H1 (cell line): Measurements from ENCODE around the gene LPP. TPM values are rescaled to one million over a fixed set of nuclear protein-coding genes. Genes with fewer than 3 reads are reported as not detected.

ENCODE experiments used
- CTCF ChIA-PET: fragments of 300-600 bp; sonication (Branson Sonifier 250); formaldehyde crosslinking; loops from one replicate; lab custom pipeline; 2021; ENCODE audit not compliant: partially characterized antibody; lab: Charles Lee
- POLR2A ChIA-PET: fragments of 300-600 bp; sonication (Branson Sonifier 250); formaldehyde crosslinking; loops from one replicate; lab custom pipeline; 2021; ENCODE audit warnings: inconsistent platforms; ENCODE audit not compliant: partially characterized antibody; lab: Charles Lee
- DNase-seq, 2 experiments: peaks; one replicate each; pipeline versions ENCODE4 v3.0.0 to v3.0.0-alpha.2; 2010 to 2022; ENCODE audit warnings: low spot score in 2 of 2, low read depth in 1 of 2, mixed read lengths in 1 of 2
- FAIRE-seq: peaks from 2 replicates; lab custom pipeline; 2011; peaks lifted over from hg19 to GRCh38; lab: Jason Lieb, UNC
- H2AFZ ChIP-seq: 2 replicates; pipeline ENCODE4 v1.8.1; 2012; ENCODE audit warnings: low read length, inconsistent platforms
- H2AK5ac ChIP-seq: 2 replicates; pipeline ENCODE4 v1.6.1; 2013; ENCODE audit warnings: low read depth, low read length
- H2BK120ac ChIP-seq: replicated peaks from 2 replicates; pipeline ENCODE3; 2013; ENCODE audit warnings: low read depth, low read length, inconsistent platforms
- H2BK12ac ChIP-seq: 2 replicates; pipeline ENCODE4 v1.6.1; 2013; ENCODE audit warnings: low read depth, low read length
- H2BK15ac ChIP-seq: 2 replicates; pipeline ENCODE4 v1.6.1; 2013; ENCODE audit warnings: low read length
- H2BK20ac ChIP-seq: 2 replicates; pipeline ENCODE4 v1.6.1; 2013; ENCODE audit warnings: low read length
- H2BK5ac ChIP-seq: 2 replicates; pipeline ENCODE4 v1.6.1; 2013; ENCODE audit warnings: low read depth, low read length
- H3K14ac ChIP-seq: 2 replicates; pipeline ENCODE4 v1.6.1; 2013; ENCODE audit warnings: inconsistent platforms; ENCODE audit not compliant: insufficient read length
- H3K18ac ChIP-seq: 2 replicates; pipeline ENCODE4 v1.6.1; 2013; ENCODE audit warnings: low read length; ENCODE audit errors: extremely low read depth
- H3K23ac ChIP-seq: 2 replicates; pipeline ENCODE4 v1.6.1; 2013; ENCODE audit warnings: inconsistent platforms; ENCODE audit not compliant: insufficient read length
- H3K23me2 ChIP-seq: 2 replicates; pipeline ENCODE4 v1.6.1; 2013; ENCODE audit warnings: low read depth, low read length
- H3K27ac ChIP-seq: 2 replicates; pipeline ENCODE4 v1.6.1; 2011; ENCODE audit warnings: low read depth, low read length, inconsistent platforms
- H3K27me3 ChIP-seq, 4 experiments: replicated peaks in 1 of 4; 1 replicate in 1 of 4; 2 replicates in 3 of 4; pipeline versions ENCODE4 v1.6.1 to v1.8.1; 2011 to 2013; ENCODE audit warnings: low read length in 3 of 4, mild to moderate bottlenecking in 3 of 4, inconsistent platforms in 2 of 4, mixed read lengths in 2 of 4, moderate library complexity in 1 of 4; ENCODE audit not compliant: control insufficient read depth in 3 of 4, insufficient read depth in 3 of 4; ENCODE audit errors: extremely low read depth in 1 of 4
- H3K36me3 ChIP-seq, 4 experiments: 2 replicates each; pipeline versions ENCODE4 v1.6.1 to v1.8.1; 2011 to 2013; ENCODE audit warnings: mild to moderate bottlenecking in 4 of 4, low read length in 3 of 4, moderate library complexity in 2 of 4, control low read depth in 1 of 4, inconsistent platforms in 1 of 4; ENCODE audit not compliant: insufficient read depth in 4 of 4, control insufficient read depth in 2 of 4
- H3K4ac ChIP-seq: replicated peaks from 2 replicates; pipeline ENCODE3; 2013; ENCODE audit warnings: low read length, low read depth, mixed read lengths, inconsistent platforms; ENCODE audit not compliant: insufficient read length
- H3K4me1 ChIP-seq, 4 experiments: replicated peaks in 1 of 4; 1 replicate in 1 of 4; 2 replicates in 3 of 4; pipeline versions ENCODE4 v1.6.1 to v1.8.1; 2011 to 2013; ENCODE audit warnings: low read length in 3 of 4, inconsistent platforms in 2 of 4, mixed read lengths in 1 of 4; ENCODE audit not compliant: insufficient read depth in 4 of 4, control insufficient read depth in 3 of 4
- H3K4me2 ChIP-seq, 2 experiments: 2 replicates each; pipeline versions ENCODE4 v1.6.1 to v1.8.1; 2011 to 2013; ENCODE audit warnings: low read depth in 2 of 2, low read length in 2 of 2, control low read depth in 1 of 2, inconsistent platforms in 1 of 2, mild to moderate bottlenecking in 1 of 2; ENCODE audit not compliant: insufficient read depth in 1 of 2
- H3K4me3 ChIP-seq, 4 experiments: fragments of 200-600, 300-600 bp in 1 of 4; sonication (generic), shearing (Covaris generic), sonication (Bioruptor Twin) in 1 of 4; 2 replicates each; pipeline versions ENCODE4 v1.5.1 to v1.8.1; 2011 to 2016; ENCODE audit warnings: low read length in 4 of 4, low read depth in 3 of 4, control low read depth in 2 of 4, inconsistent platforms in 2 of 4, mild to moderate bottlenecking in 2 of 4, mixed read lengths in 1 of 4, moderate library complexity in 1 of 4; ENCODE audit not compliant: insufficient read depth in 2 of 4; ENCODE audit errors: extremely low read depth in 1 of 4
- H3K56ac ChIP-seq: replicated peaks from 2 replicates; pipeline ENCODE3; 2013; ENCODE audit warnings: low read depth, mild to moderate bottlenecking, mixed read lengths, low read length, inconsistent platforms; ENCODE audit not compliant: insufficient read length
- H3K79me1 ChIP-seq: 2 replicates; pipeline ENCODE4 v1.6.1; 2013; ENCODE audit warnings: low read depth, low read length, control low read depth
- H3K79me2 ChIP-seq, 2 experiments: 2 replicates each; pipeline versions ENCODE4 v1.6.1 to v1.8.1; 2012 to 2013; ENCODE audit warnings: low read length in 2 of 2, mild to moderate bottlenecking in 2 of 2, inconsistent platforms in 1 of 2; ENCODE audit not compliant: insufficient read depth in 2 of 2, control insufficient read depth in 1 of 2
- H3K9ac ChIP-seq, 4 experiments: replicated peaks in 1 of 4; 1 replicate in 1 of 4; 2 replicates in 3 of 4; pipeline versions ENCODE4 v1.6.1 to v1.8.1; 2011 to 2013; ENCODE audit warnings: low read depth in 3 of 4, low read length in 3 of 4, control low read depth in 2 of 4, mild to moderate bottlenecking in 2 of 4, moderate library complexity in 2 of 4, inconsistent platforms in 1 of 4; ENCODE audit errors: extremely low read depth in 1 of 4
- H3K9me3 ChIP-seq, 2 experiments: 2 replicates each; pipeline versions ENCODE4 v1.6.1 to v1.8.1; 2012 to 2013; ENCODE audit warnings: mild to moderate bottlenecking in 2 of 2, moderate library complexity in 2 of 2, control low read depth in 1 of 2, inconsistent platforms in 1 of 2, low read depth in 1 of 2, low read length in 1 of 2, mixed read lengths in 1 of 2; ENCODE audit not compliant: insufficient read depth in 2 of 2
- H4K20me1 ChIP-seq, 2 experiments: replicated peaks in 1 of 2; 2 replicates each; pipeline versions ENCODE3 to v1.8.1; 2011 to 2013; ENCODE audit warnings: inconsistent platforms in 2 of 2, low read length in 2 of 2, mild to moderate bottlenecking in 1 of 2; ENCODE audit not compliant: insufficient read depth in 2 of 2, control insufficient read depth in 1 of 2
- H4K5ac ChIP-seq: 2 replicates; pipeline ENCODE4 v1.6.1; 2013; ENCODE audit warnings: low read length, low read depth, mixed read lengths, inconsistent platforms; ENCODE audit not compliant: insufficient read length
- H4K8ac ChIP-seq: 2 replicates; pipeline ENCODE4 v1.8.0; 2013; ENCODE audit warnings: mild to moderate bottlenecking, moderate library complexity, low read length, inconsistent platforms; ENCODE audit not compliant: insufficient read depth; ENCODE audit errors: extremely low read depth
- H4K91ac ChIP-seq: replicated peaks from 2 replicates; pipeline ENCODE3; 2013; ENCODE audit warnings: low read length, mixed read lengths, inconsistent platforms; ENCODE audit not compliant: insufficient read length
- CBX5 ChIP-seq: fragments of 300-800, 300-1000 bp; sonication (generic); IDR thresholded peaks from 2 replicates; pipeline ENCODE4 v1.7.1; 2016; ENCODE audit warnings: antibody characterized with exemption, low read length, low read depth
- CTCF ChIP-seq, 3 experiments: IDR thresholded peaks; 1 replicate in 2 of 3; 2 replicates in 1 of 3; pipeline versions ENCODE4 v1.5.1 to v1.6.1; 2011; ENCODE audit warnings: low read length in 3 of 3, mild to moderate bottlenecking in 3 of 3, inconsistent platforms in 2 of 3, low read depth in 1 of 3, moderate library complexity in 1 of 3; ENCODE audit not compliant: insufficient read depth in 1 of 3; ENCODE audit errors: control extremely low read depth in 1 of 3
- E2F6 ChIP-seq: IDR thresholded peaks from 2 replicates; pipeline ENCODE4 v1.6.1; 2012; ENCODE audit warnings: inconsistent platforms
- EZH2 ChIP-seq: fragments of 200-600 bp; sonication (generic); IDR thresholded peaks from 2 replicates; pipeline ENCODE4 v1.7.1; 2012; ENCODE audit warnings: low read depth, mild to moderate bottlenecking, moderate library complexity, low read length, inconsistent platforms; ENCODE audit not compliant: severe bottlenecking
- JUN ChIP-seq: IDR thresholded peaks from 2 replicates; pipeline ENCODE4 v1.6.1; 2011; ENCODE audit warnings: low read depth, mild to moderate bottlenecking, improper control_type of control experiment, low read length
- YY1 ChIP-seq: IDR thresholded peaks from 2 replicates; pipeline ENCODE4 v1.6.1; 2011; ENCODE audit warnings: low read depth, mild to moderate bottlenecking, low read length
- WGBS, 2 experiments: shearing (Covaris generic) in 1 of 2; methylation state at CpG; one replicate each; pipeline versions ENCODE4 v1.1.6 to v1.1.7; 2013 to 2015; ENCODE audit warnings: low lambda C conversion rate in 2 of 2, mixed read lengths in 2 of 2, inconsistent platforms in 1 of 2, low coverage in 1 of 2, missing lambda C conversion rate in 1 of 2; ENCODE audit not compliant: insufficient replicate concordance in 2 of 2, insufficient coverage in 1 of 2, insufficient read length in 1 of 2; ENCODE audit errors: extremely low coverage in 1 of 2, missing lambda C conversion rate in 1 of 2; 5-methylcytosine and 5-hydroxymethylcytosine counted together
- polyA plus RNA-seq, 7 experiments: library from polyadenylated mRNA; depleted of rRNA in 3 of 7; stranded (reverse) in 5 of 7; unstranded in 2 of 7; fragments of >200 nt in 5 of 7; fragments of 200-250 nt in 2 of 7; gene quantifications; 1 replicate in 5 of 7; 2 replicates in 1 of 7; 4 replicates in 1 of 7; pipeline versions ENCODE4 v1.2.1 to v1.2.3, GENCODE V29; 2011 to 2013; ENCODE audit warnings: missing spikeins in 2 of 7, mixed read lengths in 2 of 7
- total RNA-seq: library from RNA; stranded (reverse); fragmentation: NEBNext Ultra II Directional; extraction: Animal tissue kit (Norgen Biotek cat#: 25700); gene quantifications from 2 replicates; pipeline ENCODE4 v1.2.1, GENCODE V29; 2021

LPP gene
- total and polyA plus RNA-seq, 2 of the 8 experiments (the other 6 are each of a cell fraction or from before 2014, with no cell fraction given), result 10.0 to 53.3 TPM

GRCh38 chr3:188822004-188822403 is 668.0 kb downstream of the LPP start:
- Histone ChIP-seq H3K9ac (no peak overlapping the region), H3K23ac (no peak overlapping the region), H4K20me1 (no peaks in the 10 kb centered on the region), H3K27me3 (no peaks in the 10 kb centered on the region), H3K4me1 (no peaks in the 10 kb centered on the region), H3K36me3 (no peaks in the 10 kb centered on the region), H2BK5ac (no peak overlapping the region), H2BK12ac (no peak overlapping the region), H3K79me2 (no peaks in the 10 kb centered on the region), H3K14ac (no peak overlapping the region), H2BK15ac (no peak overlapping the region), H4K8ac (no peak overlapping the region), H3K23me2 (no peaks in the 10 kb centered on the region; the same call in 1 of the 2 replicates), H3K79me1 (no peaks in the 10 kb centered on the region), H3K4ac (no peak overlapping the region), H2BK20ac (no peak overlapping the region), H3K9me3 (no peaks in the 10 kb centered on the region), H3K56ac (no peak overlapping the region), H2AK5ac (no peak overlapping the region), H3K27ac (no peak overlapping the region), H3K18ac (no peak overlapping the region), H3K4me3 (no peak overlapping the region), H4K5ac (no peak overlapping the region), H2BK120ac (no peak overlapping the region), H3K4me2 (no peak overlapping the region), H4K91ac (no peak overlapping the region), H2AFZ (no peak overlapping the region)
- no peak for DNase-seq
- ChIA-PET POLR2A (no interaction called here), CTCF (interaction anchor here (0.5 kb wide), 1 partner anchor 157 kb away, joined by 3 read pairs; no protein-coding TSS in a partner anchor)
- TF ChIP-seq CBX5, result no peak
- TF ChIP-seq E2F6, result no peak
- TF ChIP-seq JUN, result no peak
- TF ChIP-seq EZH2, result no peak
- no peak for TF ChIP-seq CTCF (IDR thresholded peaks at IDR 0.05; ENCODE audit: control extremely low read depth in 1 of 3, insufficient read depth in 1 of 3, low read depth in 1 of 3, low read length in 3 of 3)
- TF ChIP-seq YY1, result no peak
- WGBS, 2 experiments, result 88% methylated on average over 4 of the region's 4 CpGs; no CpG with 5 or more reads in 1 of the 2 experiments
- no peak for FAIRE-seq
